Ovary (tissue), 9 donors: ENCODE data around the gene BEND6. TPM values are rescaled to one million over a fixed set of nuclear protein-coding genes. Genes with fewer than 3 reads are reported as not detected.

Experiments
- DNase-seq, 5 donors: peaks; one replicate each; pipeline ENCODE4 v3.0.0-alpha.2; 2019 to 2020
- H3K27ac ChIP-seq, 2 donors: fragments of 200-600 bp; one replicate each; pipeline versions ENCODE4 v1.5.1 to v1.8.0; 2019 to 2022
- H3K27me3 ChIP-seq: fragments of 200-600 bp; one replicate; pipeline ENCODE4 v1.8.0; 2022
- H3K36me3 ChIP-seq: fragments of 200-600 bp; sonication (generic); one replicate; pipeline ENCODE4 v1.5.1; 2019
- H3K4me1 ChIP-seq: one replicate; pipeline ENCODE4 v1.8.1; 2013; ENCODE audit warnings: mild to moderate bottlenecking, moderate library complexity; ENCODE audit not compliant: insufficient read depth
- H3K4me3 ChIP-seq: fragments of 200-600 bp; sonication (generic); one replicate; pipeline ENCODE4 v1.5.1; 2017
- H3K9me3 ChIP-seq, 2 donors: fragments of 200-600 bp in 1 of 2; sonication (generic) in 1 of 2; one replicate each; pipeline versions ENCODE4 v1.5.1 to v1.8.1; 2013 to 2019; ENCODE audit warnings: mild to moderate bottlenecking in 1 of 2, moderate library complexity in 1 of 2
- CTCF ChIP-seq, 3 donors: fragments of 450-650 bp in 2 of 3; fragments of 200-600 bp in 1 of 3; IDR thresholded peaks; one replicate each; pipeline versions ENCODE4 v1.5.1 to v1.8.0; 2016 to 2022; ENCODE audit warnings: antibody characterized with exemption in 3 of 3, mild to moderate bottlenecking in 1 of 3
- EP300 ChIP-seq: sonication (generic); formaldehyde crosslinking; IDR thresholded peaks from one replicate; pipeline ENCODE4 v1.6.1; 2017; ENCODE audit warnings: antibody characterized with exemption
- POLR2A ChIP-seq: fragments of 450-650 bp; IDR thresholded peaks from one replicate; pipeline ENCODE4 v1.6.1; 2017; ENCODE audit warnings: antibody characterized with exemption, mild to moderate bottlenecking, moderate library complexity
- WGBS, 3 donors: extraction: QIAGEN DNeasy Blood & Tissue Kit in 1 of 3; methylation state at CpG; one replicate each; pipeline versions ENCODE4 v1.1.5 to v1.1.7; 2013 to 2017; 5-methylcytosine and 5-hydroxymethylcytosine counted together
- intact Hi-C, 4 donors: fragments of 100-400 bp; cut with DNase I; formaldehyde crosslinking; loops; one replicate each; pipeline versions ENCODE4 v1.11.0 to v1.15.1; 2022 to 2023
- polyA plus RNA-seq, 2 donors: library from polyadenylated mRNA; stranded (reverse); fragments of 200-250 nt in 1 of 2; fragments of 350-450 nt in 1 of 2; fragmentation: Illumina TruSeq in 1 of 2; extraction: RNeasy Lipid Tissue Mini Kit (QIAGEN cat#74804) in 1 of 2; gene quantifications; one replicate each; pipeline ENCODE4 v1.2.3, GENCODE V29; 2013 to 2014
- total RNA-seq, 7 donors: library from RNA; depleted of rRNA in 2 of 7; stranded (reverse); fragments of >200 nt in 2 of 7; fragmentation: NEBNext Ultra II Directional in 3 of 7; extraction: Animal tissue kit (Norgen Biotek cat#: 25700) in 3 of 7; gene quantifications; one replicate each; pipeline versions ENCODE4 v1.1.0 to v1.2.4, GENCODE V29; 2016 to 2023
- donor health status: DM: no; HTN: no; CAD: no; lungs with moderate emphysema.
- donor health status: DM: no; HTN: no; CAD: no.
- donor health status: Bipolar disorder and iron deficiency.
- donor health status: DM: yes; HTN: yes; CAD: no.
- donor health status: DM: no; HTN: no; CAD: no.
- donor health status: DM: yes; HTN: yes; CAD: no.

Gene BEND6
- total and polyA plus RNA-seq, 9 donors = 1.3 to 5.2 (median 2.2) TPM

GRCh38 chr6:56927538-56928453 is 27.1 kb upstream of the BEND6 start:
- no peak for TF ChIP-seq CTCF (IDR thresholded peaks at IDR 0.05)
- no peak for TF ChIP-seq POLR2A
- TF ChIP-seq EP300 = no peak
- no peak overlapping the region for H3K27ac ChIP-seq
- H3K4me3 ChIP-seq = no peak overlapping the region
- no peaks in the 10 kb centered on the region for H3K4me1 ChIP-seq
- H3K9me3 ChIP-seq = no peaks in the 10 kb centered on the region
- H3K36me3 ChIP-seq = no peaks in the 10 kb centered on the region
- 64 to 79% (median 76%) methylated on average over 4 of the region's 4 CpGs for WGBS, 3 donors
- intact Hi-C loops = loop anchor here in 1 of 4 donors (2.0 kb wide), 1 partner anchor 65 kb away; no protein-coding TSS in a partner anchor
- no peak for DNase-seq
- H3K27me3 ChIP-seq = no peaks in the 10 kb centered on the region

GRCh38 chr6:56930846-56931245 is 24.1 kb upstream of the BEND6 start:
- H3K4me3 ChIP-seq = no peak overlapping the region
- no peaks in the 10 kb centered on the region for H3K27me3 ChIP-seq
- H3K9me3 ChIP-seq = no peaks in the 10 kb centered on the region
- WGBS, 3 donors = 78 to 85% (median 80%) methylated on average over 2 of the region's 2 CpGs
- DNase-seq = no peak
- no peak overlapping the region for H3K27ac ChIP-seq
- no peaks in the 10 kb centered on the region for H3K4me1 ChIP-seq
- H3K36me3 ChIP-seq = no peaks in the 10 kb centered on the region
- no peak for TF ChIP-seq POLR2A
- no peak for TF ChIP-seq CTCF (IDR thresholded peaks at IDR 0.05)
- TF ChIP-seq EP300 = no peak
- intact Hi-C loops = no loop called here

- intact Hi-C loops = no loop called here
- WGBS, 3 donors = 70 to 87% (median 84%) methylated on average over 2 of the region's 2 CpGs
- H3K4me1 ChIP-seq = no peaks in the 10 kb centered on the region
- H3K27me3 ChIP-seq = no peaks in the 10 kb centered on the region
- no peaks in the 10 kb centered on the region for H3K36me3 ChIP-seq
- no peak overlapping the region for H3K4me3 ChIP-seq
- TF ChIP-seq EP300 = no peak
- TF ChIP-seq POLR2A = no peak
- no peak for TF ChIP-seq CTCF (IDR thresholded peaks at IDR 0.05)
- H3K9me3 ChIP-seq = no peaks in the 10 kb centered on the region
- DNase-seq = no peak
- H3K27ac ChIP-seq = no peak overlapping the region
Measured at GRCh38 chr6:56932910-56933477, 21.9 kb upstream of the BEND6 start.

GRCh38 chr6:56933650-56934049 is 21.3 kb upstream of the BEND6 start:
- no peak for DNase-seq
- H3K4me3 ChIP-seq = no peak overlapping the region
- no peak for TF ChIP-seq CTCF (IDR thresholded peaks at IDR 0.05)
- no peak for TF ChIP-seq POLR2A
- TF ChIP-seq EP300 = no peak
- WGBS, 3 donors = 85 to 86% (median 85%) methylated on average over 1 of the region's 1 CpG
- H3K27ac ChIP-seq = no peak overlapping the region
- no peaks in the 10 kb centered on the region for H3K9me3 ChIP-seq
- H3K36me3 ChIP-seq = no peaks in the 10 kb centered on the region
- H3K27me3 ChIP-seq = no peaks in the 10 kb centered on the region
- intact Hi-C loops = no loop called here
- no peaks in the 10 kb centered on the region for H3K4me1 ChIP-seq
